NAMALWA (cell line): ENCODE measurements around the gene ITGB7.

Experiments used
- DNase-seq: peaks from one replicate; pipeline ENCODE4 v3.0.0-alpha.2; 2015; ENCODE audit warnings: low spot score

Gene ITGB7

GRCh38 chr12:53231671-53231920, 24.5 kb upstream of the ITGB7 start:
- no peak for DNase-seq

- DNase-seq = no peak
Measured at GRCh38 chr12:53230108-53230845, 23.2 kb upstream of the ITGB7 start.

- no peak for DNase-seq
Measured at GRCh38 chr12:53229454-53229853, 22.4 kb upstream of the ITGB7 start.

GRCh38 chr12:53227836-53228235, 20.8 kb upstream of the ITGB7 start:
- no peak for DNase-seq

GRCh38 chr12:53227341-53227740, 20.3 kb upstream of the ITGB7 start:
- DNase-seq = no peak

- DNase-seq = no peak
Measured at GRCh38 chr12:53226815-53227214, 19.8 kb upstream of the ITGB7 start.

GRCh38 chr12:53225635-53226424, 18.8 kb upstream of the ITGB7 start:
- no peak for DNase-seq

- no peak for DNase-seq
Measured at GRCh38 chr12:53224897-53225634, 18.0 kb upstream of the ITGB7 start.

GRCh38 chr12:53224061-53224896, 17.2 kb upstream of the ITGB7 start:
- DNase-seq = no peak

- no peak for DNase-seq
Measured at GRCh38 chr12:53223389-53224060, 16.5 kb upstream of the ITGB7 start.

- no peak for DNase-seq
Measured at GRCh38 chr12:53222806-53223261, 15.8 kb upstream of the ITGB7 start.

GRCh38 chr12:53222170-53222721, 15.2 kb upstream of the ITGB7 start:
- no peak for DNase-seq

GRCh38 chr12:53221203-53222080, 14.4 kb upstream of the ITGB7 start:
- DNase-seq = no peak

GRCh38 chr12:53220694-53221202, 13.7 kb upstream of the ITGB7 start:
- peak; percentile 82 for DNase-seq

- peak; percentile 83 for DNase-seq
Measured at GRCh38 chr12:53219956-53220693, 13.1 kb upstream of the ITGB7 start.

- DNase-seq = no peak
Measured at GRCh38 chr12:53219292-53219955, 12.4 kb upstream of the ITGB7 start.

- no peak for DNase-seq
Measured at GRCh38 chr12:53218551-53219291, 11.7 kb upstream of the ITGB7 start.

- DNase-seq = no peak
Measured at GRCh38 chr12:53217931-53218307, 10.9 kb upstream of the ITGB7 start.
